KMS-11 (cell line): Measurements from ENCODE around the gene MAP1LC3A.

Experiments
- H2AFZ ChIP-seq: fragments of 200-600 bp; sonication (generic); 2 replicates; pipeline ENCODE4 v1.6.1; 2016; ENCODE audit warnings: antibody characterized with exemption, mixed run types, low read depth
- H3K27ac ChIP-seq: fragments of 200-600 bp; sonication (generic); 2 replicates; pipeline ENCODE4 v1.6.1; 2016; ENCODE audit warnings: mild to moderate bottlenecking, mixed run types
- H3K27me3 ChIP-seq: fragments of 200-600 bp; sonication (generic); 2 replicates; pipeline ENCODE4 v1.6.1; 2017; ENCODE audit warnings: mild to moderate bottlenecking, low read depth, mixed run types, moderate library complexity; ENCODE audit not compliant: insufficient read depth
- H3K36me3 ChIP-seq: fragments of 200-600 bp; sonication (generic); 2 replicates; pipeline ENCODE4 v1.6.1; 2017; ENCODE audit warnings: mild to moderate bottlenecking, mixed run types; ENCODE audit not compliant: insufficient read depth
- H3K4me1 ChIP-seq: fragments of 200-600 bp; sonication (generic); 2 replicates; pipeline ENCODE4 v1.6.1; 2016; ENCODE audit warnings: mild to moderate bottlenecking, low read depth, mixed run types; ENCODE audit not compliant: poor library complexity, severe bottlenecking
- H3K4me2 ChIP-seq: fragments of 200-600 bp; sonication (generic); 2 replicates; pipeline ENCODE4 v1.7.0; 2016; ENCODE audit warnings: mild to moderate bottlenecking, mixed run types
- H3K4me3 ChIP-seq: fragments of 200-600 bp; sonication (generic); IDR thresholded peaks from 2 replicates; pipeline ENCODE4 v1.6.1; 2017; ENCODE audit warnings: low read depth, low read length, mixed read lengths; ENCODE audit not compliant: insufficient read depth
- H3K79me2 ChIP-seq: fragments of 200-600 bp; sonication (generic); 2 replicates; pipeline ENCODE4 v1.6.1; 2016; ENCODE audit warnings: low read depth, mixed run types; ENCODE audit not compliant: insufficient read depth
- H3K9ac ChIP-seq: fragments of 200-600 bp; sonication (generic); 2 replicates; pipeline ENCODE4 v1.6.1; 2016; ENCODE audit warnings: mild to moderate bottlenecking, mixed run types
- H4K20me1 ChIP-seq: fragments of 200-600 bp; sonication (generic); 2 replicates; pipeline ENCODE4 v1.6.1; 2016; ENCODE audit warnings: mild to moderate bottlenecking, mixed run types; ENCODE audit not compliant: insufficient read depth
- CTCF ChIP-seq: fragments of 200-600 bp; sonication (generic); conservative IDR thresholded peaks from 2 replicates; pipeline ENCODE4 v1.6.1; 2017; ENCODE audit warnings: low read depth, mild to moderate bottlenecking, antibody characterized with exemption, low read length, moderate library complexity, mixed read lengths

The MAP1LC3A gene

GRCh38 chr20:34570859-34571306 is 12.4 kb downstream of the MAP1LC3A start:
- no peak overlapping the region for H3K4me3 ChIP-seq
- no peaks in the 10 kb centered on the region for H4K20me1 ChIP-seq
- H3K9ac ChIP-seq, result no peak overlapping the region
- TF ChIP-seq CTCF, result no peak
- no peaks in the 10 kb centered on the region for H3K36me3 ChIP-seq
- H2AFZ ChIP-seq, result no peak overlapping the region
- H3K79me2 ChIP-seq, result no peaks in the 10 kb centered on the region
- no peaks in the 10 kb centered on the region for H3K4me1 ChIP-seq
- no peak overlapping the region for H3K27ac ChIP-seq
- no peaks in the 10 kb centered on the region for H3K27me3 ChIP-seq
- H3K4me2 ChIP-seq, result no peak overlapping the region

GRCh38 chr20:34571753-34572152 is 13.2 kb downstream of the MAP1LC3A start:
- no peaks in the 10 kb centered on the region for H3K79me2 ChIP-seq
- TF ChIP-seq CTCF, result no peak
- no peak overlapping the region for H3K4me2 ChIP-seq
- no peak overlapping the region for H2AFZ ChIP-seq
- H3K4me1 ChIP-seq, result no peaks in the 10 kb centered on the region
- no peaks in the 10 kb centered on the region for H4K20me1 ChIP-seq
- H3K27me3 ChIP-seq, result no peaks in the 10 kb centered on the region
- no peak overlapping the region for H3K4me3 ChIP-seq
- no peak overlapping the region for H3K9ac ChIP-seq
- no peaks in the 10 kb centered on the region for H3K36me3 ChIP-seq
- no peak overlapping the region for H3K27ac ChIP-seq

- H3K79me2 ChIP-seq, result no peaks in the 10 kb centered on the region
- no peak overlapping the region for H2AFZ ChIP-seq
- no peaks in the 10 kb centered on the region for H4K20me1 ChIP-seq
- H3K36me3 ChIP-seq, result no peaks in the 10 kb centered on the region
- no peak overlapping the region for H3K27ac ChIP-seq
- no peaks in the 10 kb centered on the region for H3K27me3 ChIP-seq
- H3K4me3 ChIP-seq, result no peak overlapping the region
- H3K4me1 ChIP-seq, result no peaks in the 10 kb centered on the region
- no peak overlapping the region for H3K9ac ChIP-seq
- no peak overlapping the region for H3K4me2 ChIP-seq
- no peak for TF ChIP-seq CTCF
Measured at GRCh38 chr20:34573541-34574300, 15.2 kb downstream of the MAP1LC3A start.

GRCh38 chr20:34574426-34574825 is 15.9 kb downstream of the MAP1LC3A start:
- Histone ChIP-seq H3K27me3 (no peaks in the 10 kb centered on the region), H2AFZ (no peak overlapping the region), H3K27ac (no peak overlapping the region), H3K79me2 (no peaks in the 10 kb centered on the region), H3K4me1 (no peaks in the 10 kb centered on the region), H3K4me2 (no peak overlapping the region), H4K20me1 (no peaks in the 10 kb centered on the region), H3K36me3 (no peaks in the 10 kb centered on the region), H3K9ac (no peak overlapping the region), H3K4me3 (no peak overlapping the region)
- TF ChIP-seq CTCF, result no peak
